AG08395 (cell line): ENCODE results near the gene NPNT.

Experiments
- DNase-seq: peaks from one replicate; pipeline ENCODE4 v3.0.0; 2012; ENCODE audit warnings: mixed read lengths, low spot score

The NPNT gene

DNA sequence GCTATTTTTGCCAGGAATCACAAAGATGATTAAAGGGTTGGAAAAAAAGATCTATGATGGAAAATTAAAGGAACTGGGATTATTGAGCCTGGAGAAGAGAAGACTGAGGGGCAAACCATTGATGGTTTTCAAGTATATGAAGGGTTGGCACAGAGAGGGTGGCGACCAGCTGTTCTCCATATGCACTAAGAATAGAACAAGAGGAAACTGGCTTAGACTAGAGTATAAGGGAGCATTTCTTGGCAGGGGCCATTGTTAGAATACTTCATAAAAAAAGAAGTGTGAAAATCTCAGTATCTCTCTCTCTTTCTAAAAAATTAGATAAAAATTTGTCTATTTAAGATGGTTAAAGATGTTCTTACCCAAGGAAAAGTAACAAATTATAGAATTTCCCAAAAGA lies 75.1 kb downstream of the NPNT start:
- DNase-seq: no peak

DNA sequence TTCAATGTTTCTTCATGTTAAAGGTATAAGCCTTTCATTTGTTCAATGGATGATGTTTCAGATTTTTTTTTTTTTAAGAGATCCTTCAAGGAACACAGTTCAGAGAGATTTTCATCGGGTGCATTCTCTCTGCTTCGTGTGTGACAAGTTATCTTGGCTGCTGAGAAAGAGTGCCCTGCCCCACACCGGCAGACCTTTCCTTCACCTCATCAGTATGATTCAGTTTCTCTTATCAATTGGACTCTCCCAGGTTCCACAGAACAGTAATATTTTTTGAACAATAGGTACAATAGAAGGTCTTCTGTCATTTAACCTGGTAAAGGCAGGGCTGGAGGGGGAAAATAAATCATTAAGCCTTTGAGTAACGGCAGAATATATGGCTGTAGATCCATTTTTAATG lies 75.8 kb downstream of the NPNT start:
- DNase-seq: no peak

DNA sequence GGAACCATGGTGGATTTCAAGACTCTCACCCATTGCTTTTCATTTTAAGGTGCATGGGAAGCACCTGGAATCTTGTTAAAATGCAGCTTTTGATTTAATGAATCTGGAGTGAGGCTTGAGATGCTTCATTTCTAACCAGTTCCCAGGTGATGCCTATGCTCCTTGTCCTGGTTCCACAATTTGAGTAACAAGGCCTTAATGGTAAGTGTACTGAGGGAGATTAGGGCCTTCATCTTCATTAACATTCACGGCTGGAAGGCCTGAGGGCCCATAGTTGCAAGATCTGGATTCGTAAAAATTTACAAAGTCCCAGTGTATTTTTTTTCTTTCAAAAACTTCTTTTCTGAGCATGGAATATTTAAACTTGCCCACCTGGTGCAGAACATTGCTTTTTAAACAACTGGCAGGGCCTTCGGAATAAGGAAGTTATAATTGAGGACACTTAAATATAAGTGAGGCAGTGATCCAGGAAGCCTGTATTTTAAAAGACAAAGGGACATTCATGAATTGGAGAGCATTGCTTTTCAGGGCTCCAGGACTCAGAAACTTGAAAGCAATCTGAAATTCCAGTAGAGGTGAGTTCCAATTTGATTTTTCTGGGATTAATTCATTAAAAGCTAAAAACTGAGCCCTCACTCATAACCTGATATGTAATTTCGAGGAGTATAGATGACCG lies 77.8 kb downstream of the NPNT start:
- no peak for DNase-seq

DNA sequence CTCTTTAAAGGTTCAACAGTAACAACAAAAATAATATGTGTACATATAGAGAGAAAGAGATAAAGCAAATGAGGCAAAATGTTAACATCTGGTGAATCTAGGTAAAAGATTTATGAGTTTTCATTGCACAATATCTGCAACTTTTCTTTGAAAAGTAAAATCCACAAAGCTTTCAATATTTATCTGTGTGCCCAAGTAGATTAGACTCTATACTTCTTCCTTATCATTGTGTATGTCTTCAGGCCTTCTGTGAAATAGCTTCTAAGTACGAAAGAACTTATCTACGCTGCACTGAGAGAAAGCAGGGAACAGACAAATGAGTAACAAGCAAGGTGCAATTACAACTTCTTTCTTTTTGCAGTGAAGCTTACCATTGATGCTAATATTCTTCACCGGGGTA lies 81.6 kb downstream of the NPNT start:
- DNase-seq: no peak

DNA sequence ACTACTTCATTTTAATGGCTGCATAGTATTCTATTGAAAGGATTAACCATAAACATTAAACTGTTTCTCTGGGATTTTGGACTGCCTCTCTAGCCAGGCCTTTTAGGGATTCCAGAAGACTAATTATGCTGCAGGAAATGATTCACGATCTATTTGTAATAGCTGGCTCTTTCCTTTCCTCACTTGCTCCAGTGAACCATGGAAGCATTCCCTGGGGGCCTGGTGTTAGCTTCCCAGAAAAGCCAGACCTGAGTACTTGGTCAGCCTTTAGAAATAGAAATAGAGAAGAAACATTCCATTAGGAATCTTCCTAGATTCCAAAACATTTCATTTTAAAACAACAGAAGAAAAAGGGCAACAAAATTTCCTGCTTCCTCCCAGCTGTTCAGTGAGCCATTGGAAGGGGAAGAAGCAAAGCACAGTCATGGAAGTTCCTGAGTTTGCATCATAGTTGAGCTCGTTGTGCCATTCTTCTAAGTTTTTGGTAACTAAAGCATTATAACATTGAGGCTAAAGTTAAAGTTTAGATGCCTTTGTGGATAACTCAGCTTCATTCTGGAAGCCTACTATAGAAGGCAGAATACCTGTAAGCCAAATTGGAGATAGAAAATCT lies 83.5 kb downstream of the NPNT start:
- peak; percentile 67 for DNase-seq

GRCh38 chr4:105979506-105979905 lies 84.2 kb downstream of the NPNT start:
- no peak for DNase-seq

DNA sequence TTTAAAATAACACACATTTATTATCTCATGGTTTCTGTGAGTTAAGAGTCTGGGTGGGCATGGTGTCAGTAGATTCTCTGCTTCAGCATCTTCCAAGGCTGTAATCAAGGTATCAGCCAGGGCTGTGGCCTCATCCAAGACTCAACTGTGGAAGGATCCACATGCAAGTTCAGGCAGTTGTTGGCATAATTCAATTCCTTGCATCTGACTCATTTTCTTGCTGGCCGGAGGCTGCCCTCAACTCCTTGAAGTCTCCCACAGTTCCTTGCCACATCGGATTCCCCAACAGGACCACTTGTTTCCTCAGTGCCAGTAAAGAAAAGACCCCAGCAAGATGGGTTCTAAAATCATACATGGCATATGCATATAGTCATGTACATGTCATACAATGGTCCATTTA lies 93.4 kb downstream of the NPNT start:
- no peak for DNase-seq

DNA sequence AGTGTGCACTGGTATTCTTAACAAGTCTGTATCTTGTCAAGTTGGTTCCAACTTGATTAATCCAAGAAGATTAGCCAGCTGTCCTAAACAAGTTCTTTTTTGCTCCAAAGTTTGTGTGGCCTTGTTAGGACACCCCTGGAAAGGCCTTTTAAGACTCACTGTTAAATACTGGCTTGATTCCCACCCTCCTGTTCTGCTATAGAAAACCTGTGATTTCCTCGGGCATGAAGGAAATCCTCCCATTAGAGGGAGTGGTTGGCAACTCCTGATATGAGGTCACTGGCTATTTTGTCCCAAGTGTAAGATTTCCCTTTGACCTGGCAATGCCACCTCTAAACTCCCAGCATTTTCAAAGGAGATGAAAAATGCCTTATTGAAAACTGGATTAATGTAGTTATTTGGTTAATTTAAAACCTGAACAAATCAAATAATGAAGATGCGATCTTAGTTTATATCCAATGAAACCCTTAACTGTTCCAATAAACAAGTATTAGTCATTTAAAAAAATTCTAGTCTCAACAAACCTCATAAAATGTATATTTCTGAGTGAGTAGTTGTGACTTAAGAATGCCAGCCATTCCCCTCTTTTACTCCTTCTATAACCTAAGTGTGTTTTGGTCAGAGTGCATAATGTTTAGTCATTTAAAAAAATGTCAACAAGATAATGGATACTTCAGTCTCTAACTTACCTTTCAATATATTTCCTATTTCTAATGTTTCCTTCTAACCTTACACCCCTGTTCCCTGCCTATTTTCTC lies 94.4 kb downstream of the NPNT start:
- DNase-seq: no peak

DNA sequence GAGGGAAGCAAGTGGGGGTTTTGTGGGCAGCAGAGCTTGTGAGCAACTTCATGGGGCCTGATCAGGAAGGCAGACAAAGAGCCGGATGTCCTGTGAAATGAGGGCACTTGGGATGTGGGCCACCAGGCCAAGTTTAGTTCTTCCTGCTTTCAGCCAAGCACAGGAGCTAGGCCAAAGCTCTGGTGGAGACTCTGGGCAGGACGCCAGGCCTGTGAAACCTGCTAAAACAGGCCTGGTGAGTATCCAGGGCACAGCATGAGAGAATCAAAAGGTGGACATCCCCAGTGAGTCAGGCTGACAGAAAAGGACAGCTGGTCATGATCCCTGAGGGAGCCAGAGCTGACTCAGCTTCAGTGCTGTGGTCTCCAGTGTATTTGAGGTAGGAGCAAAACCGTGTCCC lies 95.7 kb downstream of the NPNT start:
- peak; percentile 80 for DNase-seq

DNA sequence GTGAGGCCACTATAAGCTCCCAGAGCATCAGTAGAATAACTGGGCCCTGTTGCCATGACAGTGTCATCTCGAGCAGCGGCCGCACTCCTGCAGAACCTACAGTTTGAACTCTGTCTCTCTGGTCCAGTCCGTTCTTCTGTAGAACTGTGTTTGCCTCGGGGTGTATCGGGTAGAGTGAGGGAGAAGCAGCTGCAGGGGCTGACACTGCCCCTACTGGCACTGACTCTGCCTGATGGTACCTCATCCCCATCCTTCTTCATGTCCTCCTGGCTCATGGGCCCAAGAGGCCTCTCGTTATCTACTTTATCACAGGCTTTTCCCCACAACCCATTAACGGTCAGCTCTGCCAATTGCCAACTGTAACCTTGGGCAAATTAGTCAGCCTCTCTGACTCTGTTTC lies 96.5 kb downstream of the NPNT start:
- no peak for DNase-seq

GRCh38 chr4:105992641-105993305 lies 97.5 kb downstream of the NPNT start:
- no peak for DNase-seq

- no peak for DNase-seq
These were observed 98.8 kb downstream of the NPNT start for GRCh38 chr4:105994061-105994460.

DNA sequence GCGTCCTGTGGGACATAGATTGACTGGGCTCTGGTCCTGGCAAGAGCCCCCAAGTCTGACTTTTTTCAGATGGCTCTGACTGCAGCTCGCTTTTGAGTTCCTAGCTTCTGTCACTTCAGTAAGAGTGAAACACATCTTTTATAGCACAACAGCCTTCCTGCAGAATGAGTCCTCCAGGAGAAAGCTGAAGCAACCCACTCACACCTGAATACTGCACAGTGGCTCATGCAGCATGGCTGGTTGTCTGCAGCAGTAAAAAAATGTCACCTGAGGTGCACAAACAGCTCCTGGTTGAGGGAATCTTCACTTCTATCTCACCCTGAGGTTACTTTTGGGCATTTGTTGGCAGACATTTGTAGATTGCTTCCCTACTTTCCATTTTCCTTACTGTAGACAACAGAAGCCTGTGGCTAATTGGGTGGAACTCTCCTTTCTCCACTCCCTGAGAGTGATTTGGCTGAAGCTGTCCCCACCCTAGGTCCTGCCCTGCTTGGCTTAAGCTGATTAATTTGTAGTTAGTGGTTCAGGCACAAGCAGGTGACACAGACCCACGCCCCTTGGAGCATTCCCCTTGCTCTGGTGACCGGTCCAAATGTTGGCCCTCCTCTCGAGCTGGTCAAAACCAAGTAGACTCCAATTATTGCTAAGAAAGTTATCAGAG lies 99.7 kb downstream of the NPNT start:
- DNase-seq: no peak

DNA sequence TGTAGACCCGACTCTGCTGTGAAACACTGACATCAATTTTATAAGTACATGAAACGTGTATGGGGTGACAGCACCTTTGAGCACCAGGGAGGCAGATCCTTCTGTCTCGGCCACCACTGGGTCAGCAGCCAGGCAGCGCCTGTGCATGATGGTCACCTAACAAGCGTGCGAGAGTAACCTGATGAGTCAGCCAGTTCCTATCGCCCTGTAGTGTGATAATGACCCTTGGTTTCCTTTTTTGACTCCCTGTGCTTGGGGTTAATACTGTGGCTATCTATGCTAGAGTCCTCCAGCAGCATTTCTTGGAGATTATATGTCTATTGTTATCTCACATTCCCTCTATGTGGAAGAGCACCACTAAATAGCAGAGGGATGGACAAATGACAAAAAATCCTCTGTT lies 101.6 kb downstream of the NPNT start:
- DNase-seq: no peak

DNA sequence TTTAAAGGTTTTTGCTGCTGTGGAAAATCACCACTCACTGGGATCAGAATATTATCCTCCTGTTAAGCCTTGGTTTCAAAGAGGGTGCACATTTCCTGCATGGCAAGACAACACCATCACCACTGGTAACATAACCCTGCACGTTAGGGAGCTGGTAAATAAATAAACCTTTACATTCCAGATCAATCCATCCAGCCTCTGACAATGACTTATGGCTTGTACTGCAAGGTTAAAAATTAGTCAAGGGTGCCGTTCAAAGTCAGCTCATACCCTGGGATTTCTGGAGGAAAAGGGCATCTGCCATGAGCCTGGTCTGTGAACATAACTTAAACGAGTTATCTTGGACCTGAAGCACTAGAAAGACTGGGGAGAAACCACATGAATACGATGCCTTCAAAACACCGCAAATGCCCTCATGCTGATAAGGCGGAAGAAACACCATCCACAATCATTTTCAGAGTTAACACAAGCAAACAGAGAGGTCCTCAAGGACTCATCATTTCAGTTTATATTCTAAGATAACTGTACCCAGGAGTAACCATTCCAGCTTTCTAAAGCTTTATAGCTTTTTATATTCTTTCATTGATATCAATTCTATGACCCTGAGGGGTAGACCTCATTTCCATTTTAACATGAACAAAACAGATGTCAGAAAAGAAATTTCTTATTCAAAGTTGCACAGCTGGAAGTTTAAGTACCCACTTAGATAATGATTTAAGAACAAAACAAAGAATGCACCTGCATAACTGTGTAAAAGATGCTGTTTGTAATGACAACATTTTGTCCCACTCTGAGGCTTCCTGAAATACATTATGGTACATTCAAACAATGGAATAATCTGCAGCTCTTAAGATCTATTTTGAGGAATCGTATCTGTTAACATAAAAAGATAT lies 103.1 kb downstream of the NPNT start:
- no peak for DNase-seq

DNA sequence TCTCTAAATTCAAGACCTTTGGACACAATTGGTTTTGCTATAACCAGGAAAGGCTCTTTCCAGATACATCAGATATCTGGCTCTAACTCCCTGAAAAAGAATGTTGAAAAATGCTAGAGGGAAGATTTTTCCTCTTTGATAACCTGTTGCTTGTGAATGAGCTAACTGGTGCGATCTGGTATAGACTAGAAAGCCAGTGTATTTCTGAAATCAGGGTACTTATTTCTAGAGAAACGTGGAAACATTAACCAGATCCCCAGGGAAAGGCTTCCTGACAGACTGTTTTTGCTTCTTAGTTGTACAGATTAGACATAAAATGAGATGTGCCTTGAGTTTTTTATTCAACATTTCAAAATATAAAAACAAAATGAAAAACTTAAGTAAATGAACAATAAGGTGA lies 107.7 kb downstream of the NPNT start:
- DNase-seq: no peak

- DNase-seq: no peak
These were observed 115.5 kb downstream of the NPNT start for GRCh38 chr4:106010761-106011160.

DNA sequence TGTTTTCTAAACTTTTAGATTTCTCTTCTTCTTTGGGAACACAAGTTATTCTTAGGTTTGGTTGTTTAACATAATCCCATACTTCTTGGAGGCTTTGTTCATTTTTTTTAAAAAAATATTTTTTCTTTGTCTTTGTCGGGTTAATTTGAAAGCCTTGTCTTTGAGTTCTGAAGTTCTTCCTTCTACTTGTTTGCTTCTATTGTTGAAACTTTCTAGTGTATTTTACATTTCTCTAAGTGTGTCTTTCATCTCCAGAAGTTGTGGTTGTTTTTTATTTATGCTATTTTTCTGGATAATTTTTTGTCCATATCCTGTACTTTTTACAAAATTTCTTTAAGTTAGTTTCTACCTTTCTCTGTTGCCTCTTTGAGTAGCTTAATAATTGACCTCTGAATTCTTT lies 116.1 kb downstream of the NPNT start:
- no peak for DNase-seq

DNA sequence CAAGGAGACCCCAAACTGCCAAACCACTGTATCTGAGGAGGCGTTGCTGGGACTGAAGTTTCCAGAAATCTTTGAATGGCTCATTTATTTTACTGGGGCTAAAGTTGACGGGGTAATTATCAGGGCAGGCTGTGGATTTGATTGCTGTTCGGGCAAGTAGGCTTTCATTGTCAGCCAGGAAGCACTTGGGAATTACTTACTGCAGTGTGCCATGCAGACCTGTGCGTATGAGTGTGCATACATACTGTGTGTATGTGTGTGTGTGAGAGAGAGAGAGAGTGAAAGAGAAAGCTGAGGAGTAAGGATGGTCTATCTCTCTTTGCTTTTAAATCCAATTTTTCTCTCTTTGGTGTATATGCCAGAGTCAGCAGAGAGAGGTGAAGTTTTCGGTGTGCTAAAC lies 122.7 kb downstream of the NPNT start:
- no peak for DNase-seq

- DNase-seq: peak; percentile 87
These were observed 124.5 kb downstream of the NPNT start for GRCh38 chr4:106019771-106020170.
